NCI-H2227 (cell line): ENCODE data around the gene MYL9.

Experiments used
- DNase-seq: peaks from one replicate; lab custom pipeline; 2025; ENCODE audit not compliant: unreplicated experiment; lab: John Stamatoyannopoulos, UW

The MYL9 gene

DNA sequence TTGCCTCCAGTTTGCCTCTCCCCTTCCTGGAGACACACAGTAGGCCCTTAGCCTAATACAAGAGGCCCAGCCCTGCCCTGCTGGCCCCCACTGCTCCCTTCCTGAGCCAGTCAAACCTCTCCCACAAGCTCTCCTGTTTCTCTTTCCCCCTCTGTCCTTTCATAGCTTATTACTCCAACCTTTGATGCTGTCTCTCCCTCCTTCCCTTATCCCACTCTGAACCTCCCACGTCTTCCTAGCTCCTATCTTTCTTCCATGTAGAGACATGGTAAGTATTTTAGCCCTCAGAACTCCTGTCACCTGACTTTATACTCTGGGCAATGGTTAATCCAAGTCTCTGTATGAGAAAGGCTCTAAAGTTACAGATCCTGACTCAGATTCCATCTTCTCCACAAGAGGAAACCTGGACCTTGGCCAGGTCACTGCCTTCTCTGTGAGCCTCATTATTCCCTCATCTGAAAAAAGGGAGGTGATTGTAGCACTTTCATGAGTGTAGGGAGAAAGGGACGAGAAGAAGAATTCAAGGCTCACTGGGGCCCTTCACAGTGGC lies 38.8 kb downstream of the MYL9 start:
- DNase-seq = no peak

DNA sequence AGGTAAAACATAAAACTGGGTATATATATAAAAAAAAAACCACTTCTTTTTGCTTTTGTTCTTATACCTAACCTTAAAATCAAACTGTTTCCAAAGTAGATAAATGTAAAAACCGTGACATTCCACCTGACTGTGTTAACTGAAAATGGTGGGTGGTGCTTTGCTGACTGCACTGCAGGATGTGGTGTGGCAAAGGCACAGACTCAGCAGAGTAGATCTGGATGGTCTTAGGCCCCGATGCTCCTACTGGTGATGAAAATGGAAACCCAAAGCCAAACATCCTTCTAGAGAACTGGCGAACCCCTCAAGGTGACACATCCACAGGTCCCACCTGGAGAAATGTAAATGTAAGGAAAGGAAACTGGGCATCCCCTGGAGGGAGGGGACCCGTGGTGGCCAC lies 41.0 kb downstream of the MYL9 start:
- no peak for DNase-seq

DNA sequence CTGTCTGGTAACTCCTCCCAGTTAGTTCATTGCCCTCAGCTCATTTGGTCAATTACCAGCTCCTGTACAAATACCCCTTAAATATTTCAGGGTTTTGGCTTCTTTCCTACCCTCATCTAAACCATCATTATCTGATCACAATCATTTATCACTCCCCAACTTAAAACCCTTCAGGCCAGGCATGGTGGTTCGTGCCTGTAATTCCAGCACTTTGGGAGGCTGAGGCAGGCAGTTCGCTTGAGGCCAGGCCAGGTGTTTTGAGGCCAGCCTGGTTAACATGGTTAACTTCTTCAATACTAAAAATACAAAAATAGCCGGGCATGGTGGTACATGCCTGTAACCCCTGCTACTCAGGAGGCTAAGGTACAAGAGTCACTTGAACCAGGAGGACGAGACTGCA lies 41.5 kb downstream of the MYL9 start:
- no peak for DNase-seq

DNA sequence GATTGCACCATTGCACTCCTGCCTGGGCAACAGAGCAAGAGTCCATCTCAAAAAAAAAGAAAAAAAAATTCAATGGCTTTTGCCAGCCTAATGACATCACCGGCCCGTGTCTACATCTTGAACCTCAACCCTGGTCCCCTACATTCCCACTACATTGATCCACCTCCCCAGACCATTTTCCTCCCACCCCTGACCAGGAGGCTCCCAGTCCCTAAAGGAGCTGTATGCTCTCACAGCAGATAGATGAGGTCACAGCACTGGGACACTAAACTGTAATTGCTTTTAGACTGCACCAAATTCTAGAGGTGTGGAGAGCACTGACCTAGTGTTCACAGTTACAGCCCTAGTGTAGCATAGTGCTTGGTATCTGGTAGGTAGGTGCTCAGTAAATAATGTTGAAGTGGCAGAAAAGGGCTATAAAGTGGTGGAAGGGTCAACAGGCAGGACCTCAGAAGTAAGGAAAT lies 42.7 kb downstream of the MYL9 start:
- DNase-seq = no peak

DNA sequence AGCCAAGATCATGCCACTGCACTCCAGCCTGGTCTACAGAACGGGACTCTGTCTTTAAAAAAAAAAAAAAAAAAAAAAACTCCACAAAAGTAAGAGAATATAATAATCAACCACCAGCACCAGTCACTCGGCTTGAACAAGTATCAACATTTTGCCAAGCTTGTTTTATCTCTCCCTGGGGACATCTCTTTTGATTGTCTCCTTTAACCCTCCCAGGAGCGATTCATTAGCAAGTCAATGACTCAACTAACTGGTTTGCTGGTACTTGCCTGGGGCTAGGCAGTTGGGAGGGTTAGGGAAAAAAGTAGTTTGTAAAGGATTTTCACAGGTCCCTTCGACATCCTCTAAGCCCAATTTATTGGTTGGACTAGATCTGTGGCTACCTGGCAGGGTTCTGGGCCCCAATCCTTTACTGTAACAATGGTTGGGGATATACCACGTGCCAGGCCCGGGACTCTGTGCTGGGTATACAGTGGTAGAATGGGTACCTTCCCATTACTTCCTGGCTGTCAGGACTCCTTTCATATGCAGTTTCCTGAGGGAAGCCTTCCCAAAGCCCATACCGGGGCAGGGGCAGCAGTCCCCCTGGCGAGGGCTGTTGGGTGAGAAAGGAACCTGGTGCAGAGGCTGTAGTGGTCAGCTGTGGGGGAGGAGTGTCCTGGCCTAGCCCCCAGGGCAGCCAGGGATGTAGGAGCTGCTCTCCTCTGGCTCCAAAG lies 44.2 kb downstream of the MYL9 start:
- no peak for DNase-seq

DNA sequence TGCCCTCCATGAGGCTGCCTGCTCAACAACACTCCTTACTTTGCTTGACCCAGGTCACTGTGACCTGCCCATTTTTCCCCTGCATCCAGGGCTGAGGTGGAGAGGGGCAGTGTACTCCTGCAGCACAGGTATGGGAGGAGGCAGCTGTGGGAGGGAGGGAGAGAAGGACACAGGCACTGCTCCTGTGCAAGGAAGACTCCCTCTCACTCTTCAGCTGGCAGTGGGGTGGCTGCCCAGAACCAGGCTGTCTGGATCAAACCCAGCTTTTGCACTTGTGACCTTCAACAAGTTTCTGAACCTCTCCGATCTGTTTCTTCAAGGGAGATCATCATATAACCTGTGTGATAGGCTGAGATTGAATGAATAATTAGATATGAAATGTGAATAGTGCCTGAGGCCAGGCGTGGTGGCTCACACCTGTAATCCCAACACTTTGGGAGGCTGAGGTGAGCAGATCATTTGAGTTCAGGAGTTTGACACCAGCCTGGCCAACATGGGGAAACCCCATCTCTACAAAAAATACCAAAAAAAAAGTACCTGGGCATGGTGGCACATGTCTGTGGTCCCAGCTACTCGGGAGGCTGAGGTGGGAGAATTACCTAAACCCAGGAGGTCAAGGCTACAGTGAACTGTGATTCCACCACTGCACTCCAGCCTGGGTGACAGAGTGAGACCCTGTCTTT lies 46.2 kb downstream of the MYL9 start:
- no peak for DNase-seq

DNA sequence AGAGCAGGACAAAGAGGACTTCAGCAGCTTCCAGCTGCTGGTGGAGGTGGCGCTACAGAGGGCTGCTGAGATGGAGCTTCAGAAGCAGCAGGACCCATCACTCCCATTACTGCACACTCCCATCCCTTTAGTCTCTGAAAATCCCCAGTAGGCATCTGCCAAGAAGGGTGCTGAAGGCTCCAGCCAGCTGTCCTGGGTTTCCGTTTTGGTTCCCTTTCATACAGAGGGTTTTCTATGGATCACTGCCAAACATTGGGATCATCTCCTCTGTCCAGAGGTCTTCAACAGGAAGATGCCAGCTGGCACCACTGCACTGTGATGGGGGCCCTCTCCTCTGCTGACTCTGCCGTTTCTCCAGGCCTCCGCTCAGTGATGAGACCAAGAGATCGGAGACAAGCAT lies 50.0 kb downstream of the MYL9 start:
- no peak for DNase-seq

DNA sequence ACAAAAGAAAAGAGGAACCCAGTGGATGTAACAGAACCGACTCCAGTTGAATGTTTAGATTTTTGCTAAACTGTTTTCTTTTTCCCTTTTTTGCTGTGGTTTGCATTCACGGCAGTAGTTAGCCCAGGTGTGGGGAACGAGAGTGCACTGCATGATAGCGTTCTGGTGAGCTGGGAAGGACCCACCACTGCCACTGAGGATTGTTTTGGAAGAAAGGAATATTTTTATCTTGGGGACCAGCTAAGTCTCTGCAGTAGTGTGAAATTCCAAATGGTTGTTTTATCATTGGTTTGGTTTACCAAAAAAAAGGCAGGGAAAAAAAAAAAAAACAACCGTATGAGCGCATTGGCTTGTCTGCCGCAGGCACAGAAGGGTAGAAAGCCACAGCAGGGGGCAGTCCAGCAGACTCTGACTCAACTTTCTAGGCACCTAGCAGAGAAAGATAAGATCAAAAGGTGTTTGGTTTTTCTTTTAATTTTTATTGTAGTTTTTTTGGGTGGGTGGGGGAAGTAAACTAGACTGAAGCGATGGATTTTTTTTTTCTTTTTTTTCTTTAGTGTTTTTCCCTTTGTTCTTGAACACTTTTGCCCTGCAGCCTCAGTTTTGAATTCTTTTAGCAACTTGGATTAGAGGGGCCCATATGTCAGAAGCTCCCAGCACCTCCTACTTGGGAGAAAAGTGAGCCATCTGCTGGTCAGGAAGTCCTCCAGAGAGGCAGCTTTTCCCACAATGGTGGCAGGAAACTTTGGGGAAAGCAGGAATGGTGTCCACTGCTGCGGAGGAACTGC lies 50.7 kb downstream of the MYL9 start:
- DNase-seq = peak; percentile 18

DNA sequence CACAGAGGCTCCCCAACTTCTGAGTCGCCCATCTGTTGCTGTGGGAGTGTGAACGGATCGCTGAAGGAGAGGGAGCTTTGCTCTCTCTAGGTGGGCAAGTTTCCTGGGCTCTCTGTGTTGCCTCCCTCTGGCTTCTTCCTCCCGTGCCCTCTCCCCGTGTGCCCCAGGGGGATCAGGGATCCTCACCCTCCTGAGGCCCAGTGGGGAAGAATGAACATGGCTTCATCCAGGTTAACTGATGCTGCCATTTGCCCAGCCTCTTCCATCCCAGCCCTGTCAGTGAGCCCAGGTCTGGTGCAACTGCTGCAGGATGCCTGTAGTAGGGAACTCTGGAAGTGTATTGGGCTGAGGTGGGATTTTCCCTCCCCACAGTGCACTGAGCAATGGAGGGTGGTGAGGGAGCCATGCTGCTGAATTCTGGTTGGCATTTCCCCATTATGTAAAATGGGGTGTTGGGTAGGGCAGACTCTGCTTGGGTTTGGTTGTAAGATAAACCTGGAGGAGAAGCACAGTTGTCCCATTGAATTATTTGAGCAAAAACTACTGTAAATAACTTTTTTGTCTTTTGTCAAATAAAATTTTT lies 52.1 kb downstream of the MYL9 start:
- no peak for DNase-seq

DNA sequence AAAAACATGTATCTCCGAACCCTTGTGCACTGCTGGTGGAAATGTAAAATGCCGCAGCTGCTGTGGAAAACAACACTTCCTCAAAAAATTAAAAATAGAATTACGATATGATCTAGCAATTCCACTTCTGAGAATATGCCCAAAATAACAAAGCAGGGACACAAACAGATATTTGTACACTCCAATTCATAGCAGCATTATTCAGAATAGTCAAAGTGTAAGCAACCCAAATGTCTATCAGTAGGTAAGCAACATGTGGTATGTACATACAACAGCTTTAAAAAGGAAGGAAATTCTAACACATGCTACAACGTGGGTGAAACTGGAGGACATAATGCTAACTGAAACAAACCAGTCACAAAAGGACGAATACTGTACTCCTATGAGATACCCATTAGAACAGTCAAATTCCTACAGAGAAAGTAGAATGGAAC lies 58.6 kb downstream of the MYL9 start:
- no peak for DNase-seq
